OCI-LY3 (cell line): ENCODE measurements around the gene XPO1.

Source experiments
- H2AFZ ChIP-seq: fragments of 200-600, 300-600 bp; shearing (Covaris generic); 2 replicates; pipeline ENCODE4 v1.6.0; 2014; ENCODE audit warnings: antibody characterized with exemption, low read depth, low read length
- H3K27ac ChIP-seq: fragments of 200-600, 300-600 bp; sonication (generic); 2 replicates; pipeline ENCODE4 v1.5.1; 2014; ENCODE audit warnings: mild to moderate bottlenecking, low read length, moderate library complexity, mixed read lengths
- H3K27me3 ChIP-seq: fragments of 200-600, 300-600 bp; sonication (generic); 2 replicates; pipeline ENCODE4 v1.6.1; 2014; ENCODE audit warnings: low read depth, low read length, mixed read lengths
- H3K36me3 ChIP-seq: fragments of 200-600, 300-600 bp; sonication (generic); replicated peaks from 2 replicates; pipeline ENCODE3; 2014; ENCODE audit warnings: low read depth, low read length, mixed read lengths
- H3K4me1 ChIP-seq: fragments of 300-600, 200-600 bp; sonication (generic); 2 replicates; pipeline ENCODE4 v1.6.1; 2014; ENCODE audit warnings: low read length, mixed read lengths
- H3K4me2 ChIP-seq: fragments of 200-600, 300-600 bp; sonication (generic); 2 replicates; pipeline ENCODE4 v1.6.1; 2014; ENCODE audit warnings: low read length, mixed read lengths
- H3K4me3 ChIP-seq: fragments of 300-600, 200-600 bp; sonication (generic); 2 replicates; pipeline ENCODE4 v1.5.1; 2014; ENCODE audit warnings: antibody characterized with exemption, mild to moderate bottlenecking, low read length, moderate library complexity
- H3K79me2 ChIP-seq: fragments of 300-600, 200-600 bp; shearing (Covaris generic); 2 replicates; pipeline ENCODE4 v1.6.1; 2014; ENCODE audit warnings: mild to moderate bottlenecking, low read length, mixed read lengths
- H3K9ac ChIP-seq: fragments of 300-600, 200-600 bp; shearing (Covaris generic); 2 replicates; pipeline ENCODE4 v1.6.0; 2014; ENCODE audit warnings: mild to moderate bottlenecking, low read length, moderate library complexity
- H3K9me3 ChIP-seq: fragments of 200-600, 300-600 bp; shearing (Covaris generic); 2 replicates; pipeline ENCODE4 v1.6.1; 2014; ENCODE audit warnings: low read length, mixed read lengths; ENCODE audit not compliant: insufficient read depth
- H4K20me1 ChIP-seq: fragments of 200-600, 300-600 bp; sonication (generic); 2 replicates; pipeline ENCODE4 v1.6.1; 2016; ENCODE audit warnings: low read length, mixed read lengths; ENCODE audit not compliant: insufficient read depth
- EZH2phosphoT487 ChIP-seq: fragments of 200-600 bp; shearing (Covaris generic); IDR thresholded peaks from 2 replicates; pipeline ENCODE4 v1.6.1; 2018; ENCODE audit warnings: antibody characterized with exemption, mixed run types, low read depth
- TF ChIP-seq, protein P1 (sequence below): fragments of 200-600, 300-600 bp; sonication (generic); IDR thresholded peaks from 2 replicates; pipeline ENCODE4 v1.5.1; 2014; ENCODE audit warnings: antibody characterized with exemption, low read length, low read depth

XPO1 gene

DNA sequence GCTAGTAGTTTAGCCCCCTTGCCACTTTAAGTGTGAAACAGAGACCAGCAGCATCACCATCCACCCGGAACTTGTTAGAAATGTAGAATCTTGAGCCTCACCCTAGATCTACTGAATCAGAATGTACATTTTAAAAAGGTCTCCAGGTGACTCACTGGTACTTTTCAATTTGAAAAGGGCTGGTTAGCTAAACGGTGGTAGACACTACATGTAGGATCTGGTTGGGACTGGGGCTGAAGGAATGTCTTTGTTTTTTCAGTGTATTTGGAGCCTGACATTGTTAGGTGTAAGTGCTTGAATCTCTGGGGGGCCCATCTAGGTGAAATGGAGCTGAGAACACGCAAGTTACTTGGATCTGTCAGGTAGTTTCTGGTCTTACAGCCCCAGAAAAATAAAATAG, 44.0 kb upstream of the XPO1 start:
- TF ChIP-seq, protein P1, sequence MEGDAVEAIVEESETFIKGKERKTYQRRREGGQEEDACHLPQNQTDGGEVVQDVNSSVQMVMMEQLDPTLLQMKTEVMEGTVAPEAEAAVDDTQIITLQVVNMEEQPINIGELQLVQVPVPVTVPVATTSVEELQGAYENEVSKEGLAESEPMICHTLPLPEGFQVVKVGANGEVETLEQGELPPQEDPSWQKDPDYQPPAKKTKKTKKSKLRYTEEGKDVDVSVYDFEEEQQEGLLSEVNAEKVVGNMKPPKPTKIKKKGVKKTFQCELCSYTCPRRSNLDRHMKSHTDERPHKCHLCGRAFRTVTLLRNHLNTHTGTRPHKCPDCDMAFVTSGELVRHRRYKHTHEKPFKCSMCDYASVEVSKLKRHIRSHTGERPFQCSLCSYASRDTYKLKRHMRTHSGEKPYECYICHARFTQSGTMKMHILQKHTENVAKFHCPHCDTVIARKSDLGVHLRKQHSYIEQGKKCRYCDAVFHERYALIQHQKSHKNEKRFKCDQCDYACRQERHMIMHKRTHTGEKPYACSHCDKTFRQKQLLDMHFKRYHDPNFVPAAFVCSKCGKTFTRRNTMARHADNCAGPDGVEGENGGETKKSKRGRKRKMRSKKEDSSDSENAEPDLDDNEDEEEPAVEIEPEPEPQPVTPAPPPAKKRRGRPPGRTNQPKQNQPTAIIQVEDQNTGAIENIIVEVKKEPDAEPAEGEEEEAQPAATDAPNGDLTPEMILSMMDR = no peak
- no peak for TF ChIP-seq EZH2phosphoT487
- Histone ChIP-seq H3K27ac (no peak overlapping the region), H3K27me3 (no peaks in the 10 kb centered on the region), H3K4me3 (no peak overlapping the region), H3K4me2 (no peak overlapping the region), H3K9me3 (no peaks in the 10 kb centered on the region), H3K4me1 (peaks cover 23% of the 10 kb centered on the region), H4K20me1 (no peaks in the 10 kb centered on the region), H2AFZ (peak overlapping the region; percentile 26), H3K36me3 (no peaks in the 10 kb centered on the region), H3K9ac (no peak overlapping the region), H3K79me2 (no peaks in the 10 kb centered on the region)

DNA sequence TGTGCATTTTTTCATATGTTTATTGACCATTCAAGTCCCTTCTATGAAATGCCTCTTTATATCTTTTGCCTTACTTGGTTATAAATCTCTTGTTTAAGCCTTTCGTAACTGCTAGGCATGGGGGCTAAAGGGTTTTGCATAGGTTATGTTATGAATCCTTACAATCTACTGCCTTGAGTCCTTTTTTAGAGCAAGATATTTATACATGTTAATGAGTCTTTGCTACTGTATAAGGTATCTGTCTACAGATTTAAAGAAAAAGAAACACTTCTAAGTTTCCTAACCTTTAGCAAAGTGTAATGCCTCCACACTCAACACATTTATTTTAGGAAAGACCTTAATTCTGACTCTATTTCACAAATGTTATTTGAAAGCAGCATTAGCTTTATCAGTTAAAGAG, 43.6 kb upstream of the XPO1 start:
- H3K4me3 ChIP-seq = no peak overlapping the region
- H3K27me3 ChIP-seq = no peaks in the 10 kb centered on the region
- no peak overlapping the region for H3K4me2 ChIP-seq
- no peak overlapping the region for H3K9ac ChIP-seq
- H3K79me2 ChIP-seq = no peaks in the 10 kb centered on the region
- H3K9me3 ChIP-seq = no peaks in the 10 kb centered on the region
- H3K4me1 ChIP-seq = peaks cover 23% of the 10 kb centered on the region
- no peak overlapping the region for H3K27ac ChIP-seq
- H4K20me1 ChIP-seq = no peaks in the 10 kb centered on the region
- H3K36me3 ChIP-seq = no peaks in the 10 kb centered on the region
- H2AFZ ChIP-seq = peak overlapping the region; percentile 26
- TF ChIP-seq, protein P1 = no peak
- TF ChIP-seq EZH2phosphoT487 = no peak

DNA sequence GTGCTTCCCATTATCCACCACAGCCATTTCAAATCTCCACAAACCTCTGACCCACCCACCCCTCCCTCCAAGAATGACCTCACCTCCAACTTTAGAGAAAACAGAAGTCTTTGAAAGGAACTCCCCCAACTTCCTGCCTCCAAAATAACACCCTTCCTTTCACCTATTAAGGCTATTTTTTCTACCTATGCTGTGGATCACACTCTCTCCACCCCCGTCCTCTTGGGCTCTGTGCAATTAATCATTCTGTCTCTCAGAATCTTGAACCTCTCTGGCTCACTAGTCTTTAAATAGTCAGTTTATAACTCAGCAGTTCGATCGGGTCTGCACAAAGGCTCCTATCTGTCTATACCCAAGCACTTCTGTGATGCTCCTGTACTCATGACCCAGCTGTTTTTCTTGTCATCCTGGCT, 37.3 kb upstream of the XPO1 start:
- Histone ChIP-seq H3K9me3 (no peaks in the 10 kb centered on the region), H3K4me3 (no peak overlapping the region), H2AFZ (0 out of 2 replicates have a peak overlapping the region, but pooled peaks have one; percentile 15), H3K36me3 (no peaks in the 10 kb centered on the region), H3K4me2 (no peak overlapping the region), H3K27me3 (no peaks in the 10 kb centered on the region), H3K9ac (no peak overlapping the region), H3K79me2 (no peaks in the 10 kb centered on the region), H4K20me1 (no peaks in the 10 kb centered on the region), H3K4me1 (0 out of 2 replicates have a peak, but pooled peaks cover 2% of the 10 kb centered on the region), H3K27ac (no peak overlapping the region)
- no peak for TF ChIP-seq EZH2phosphoT487
- TF ChIP-seq, protein P1 = no peak

DNA sequence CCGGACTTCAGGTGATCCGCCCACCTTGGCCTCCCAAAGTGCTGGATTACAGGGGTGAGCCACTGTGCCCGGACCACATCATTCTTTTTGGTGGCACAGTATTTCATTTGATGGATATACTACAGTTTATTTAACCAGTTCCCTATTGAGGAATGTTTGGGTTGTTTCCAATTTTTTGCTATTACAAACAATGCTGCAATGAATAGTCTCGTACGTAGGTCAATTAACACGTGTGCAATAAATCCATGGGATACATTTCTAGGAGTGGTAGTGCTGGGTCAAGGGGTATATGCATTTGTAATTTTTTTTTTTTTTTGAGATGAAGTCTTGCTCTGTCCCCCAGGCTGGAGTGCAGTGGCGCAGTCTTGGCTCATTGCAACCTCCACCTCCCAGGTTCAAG, 28.4 kb upstream of the XPO1 start:
- H4K20me1 ChIP-seq = no peaks in the 10 kb centered on the region
- no peaks in the 10 kb centered on the region for H3K79me2 ChIP-seq
- peaks cover 7% of the 10 kb centered on the region for H3K27me3 ChIP-seq
- H3K36me3 ChIP-seq = no peaks in the 10 kb centered on the region
- H3K4me1 ChIP-seq = no peaks in the 10 kb centered on the region
- no peak overlapping the region for H3K4me3 ChIP-seq
- H3K27ac ChIP-seq = no peak overlapping the region
- no peaks in the 10 kb centered on the region for H3K9me3 ChIP-seq
- TF ChIP-seq EZH2phosphoT487 = no peak
- H3K9ac ChIP-seq = no peak overlapping the region
- H3K4me2 ChIP-seq = no peak overlapping the region
- H2AFZ ChIP-seq = no peak overlapping the region

DNA sequence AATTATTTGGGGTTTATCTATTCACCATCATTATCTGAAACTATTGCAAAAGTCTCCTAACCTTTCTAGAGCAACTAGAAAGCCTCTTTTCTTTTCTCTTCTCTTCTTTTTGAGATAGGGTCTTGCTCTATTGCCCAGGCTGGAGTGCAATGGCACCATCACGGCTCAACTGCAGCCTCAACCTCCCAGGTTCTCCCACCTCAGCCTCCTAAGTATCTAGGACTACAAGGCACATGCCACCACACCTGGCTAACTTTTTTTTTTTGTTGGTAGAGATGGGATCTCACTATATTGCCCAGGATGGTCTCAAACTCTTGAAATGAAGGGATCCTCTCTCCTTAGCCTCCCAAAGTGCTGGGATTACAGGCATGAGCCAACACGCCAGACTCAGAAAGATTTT, 24.5 kb upstream of the XPO1 start:
- no peak overlapping the region for H3K4me3 ChIP-seq
- no peaks in the 10 kb centered on the region for H3K9me3 ChIP-seq
- H3K79me2 ChIP-seq = no peaks in the 10 kb centered on the region
- no peaks in the 10 kb centered on the region for H3K36me3 ChIP-seq
- no peak overlapping the region for H3K9ac ChIP-seq
- no peaks in the 10 kb centered on the region for H3K4me1 ChIP-seq
- H4K20me1 ChIP-seq = no peaks in the 10 kb centered on the region
- H3K27ac ChIP-seq = no peak overlapping the region
- no peak overlapping the region for H3K4me2 ChIP-seq
- H3K27me3 ChIP-seq = peaks cover 7% of the 10 kb centered on the region
- no peak overlapping the region for H2AFZ ChIP-seq
- TF ChIP-seq, protein P1 = no peak
- no peak for TF ChIP-seq EZH2phosphoT487
